Spleen (tissue), 7 donors: ENCODE results near the gene IMPA2.
"Not testable (repeated sequence)": the region's sequence is repeated elsewhere in the genome, so short reads cannot be mapped to it uniquely, and the experiment has no call there.

Source experiments
- POLR2A ChIP-seq, 3 donors: fragments of 450-650 bp; IDR thresholded peaks; one replicate each; pipeline ENCODE4 v1.5.1; 2017; ENCODE audit warnings: antibody characterized with exemption in 3 of 3, mild to moderate bottlenecking in 1 of 3
- POLR2AphosphoS5 ChIP-seq, 3 donors: sonication (generic); formaldehyde crosslinking; IDR thresholded peaks; one replicate each; pipeline ENCODE4 v1.5.1; 2017; ENCODE audit warnings: antibody characterized with exemption in 3 of 3
- TF ChIP-seq, protein P1 (sequence below), 11 experiments: fragments of 200-600 bp in 7 of 11; fragments of 450-650 bp in 4 of 11; sonication (generic) in 4 of 11; IDR thresholded peaks in 8 of 11; conservative IDR thresholded peaks in 3 of 11; 1 replicate in 7 of 11; 2 replicates in 4 of 11; pipeline versions ENCODE4 v1.4.0 to v1.8.0; 2016 to 2021; ENCODE audit warnings: antibody characterized with exemption in 11 of 11, inconsistent platforms in 4 of 11, mild to moderate bottlenecking in 1 of 11
- donor health status: DM: no; HTN: no; CAD: no; lungs with moderate emphysema.
- donor health status: DM: no; HTN: no; CAD: no.
- donor health status: DM: no; HTN: no; CAD: no.

DNA sequence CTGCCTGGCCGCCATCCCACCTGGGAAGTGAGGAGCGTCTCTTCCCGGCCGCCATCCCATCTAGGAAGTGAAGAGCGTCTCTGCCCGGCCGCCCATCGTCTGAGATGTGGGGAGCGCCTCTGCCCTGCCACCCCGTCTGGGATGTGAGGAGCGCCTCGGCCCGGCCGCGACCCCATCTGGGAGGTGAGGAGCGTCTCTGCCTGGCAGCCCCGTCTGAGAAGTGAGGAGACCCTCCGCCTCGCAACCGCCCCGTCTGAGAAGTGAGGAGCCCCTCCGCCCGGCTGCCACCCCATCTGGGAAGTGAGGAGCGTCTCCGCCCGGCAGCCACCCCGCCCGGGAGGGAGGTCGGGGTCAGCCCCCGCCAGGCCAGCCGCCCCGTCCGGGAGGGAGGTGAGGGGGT is 21.7 kb upstream of the IMPA2 start:
- TF ChIP-seq POLR2A, POLR2AphosphoS5 (IDR thresholded peaks at IDR 0.05): not testable (repeated sequence)
- TF ChIP-seq, protein P1, sequence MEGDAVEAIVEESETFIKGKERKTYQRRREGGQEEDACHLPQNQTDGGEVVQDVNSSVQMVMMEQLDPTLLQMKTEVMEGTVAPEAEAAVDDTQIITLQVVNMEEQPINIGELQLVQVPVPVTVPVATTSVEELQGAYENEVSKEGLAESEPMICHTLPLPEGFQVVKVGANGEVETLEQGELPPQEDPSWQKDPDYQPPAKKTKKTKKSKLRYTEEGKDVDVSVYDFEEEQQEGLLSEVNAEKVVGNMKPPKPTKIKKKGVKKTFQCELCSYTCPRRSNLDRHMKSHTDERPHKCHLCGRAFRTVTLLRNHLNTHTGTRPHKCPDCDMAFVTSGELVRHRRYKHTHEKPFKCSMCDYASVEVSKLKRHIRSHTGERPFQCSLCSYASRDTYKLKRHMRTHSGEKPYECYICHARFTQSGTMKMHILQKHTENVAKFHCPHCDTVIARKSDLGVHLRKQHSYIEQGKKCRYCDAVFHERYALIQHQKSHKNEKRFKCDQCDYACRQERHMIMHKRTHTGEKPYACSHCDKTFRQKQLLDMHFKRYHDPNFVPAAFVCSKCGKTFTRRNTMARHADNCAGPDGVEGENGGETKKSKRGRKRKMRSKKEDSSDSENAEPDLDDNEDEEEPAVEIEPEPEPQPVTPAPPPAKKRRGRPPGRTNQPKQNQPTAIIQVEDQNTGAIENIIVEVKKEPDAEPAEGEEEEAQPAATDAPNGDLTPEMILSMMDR (IDR thresholded peaks at IDR 0.05 in 8 of 11, conservative IDR thresholded peaks at IDR 0.05 in 3 of 11): not testable (repeated sequence)
